Endothelial cell of umbilical vein (primary cell): ENCODE data around the gene DLX1. TPM values are rescaled to one million over a fixed set of nuclear protein-coding genes. Genes with fewer than 3 reads are reported as not detected.

Experiments used
- BruUV-seq: library from RNA; stranded (reverse); fragments of 400-500 nt; replicated peaks from 2 replicates; lab custom pipeline; 2021; lab: Mats Ljungman, UMichigan
- CTCF ChIA-PET: fragments of 300-600, 350-600 bp; sonication (Branson Sonifier 250); formaldehyde crosslinking; loops from one replicate; lab custom pipeline; 2021; ENCODE audit warnings: antibody characterized with exemption, inconsistent platforms; lab: Charles Lee
- POLR2A ChIA-PET: fragments of 300-600, 350-600 bp; sonication (Branson Sonifier 250); formaldehyde crosslinking; loops from one replicate; lab custom pipeline; 2021; ENCODE audit warnings: antibody characterized with exemption, inconsistent platforms; lab: Charles Lee
- DNase-seq: peaks from one replicate; pipeline ENCODE4 v3.0.0-alpha.2; 2011; ENCODE audit warnings: low read depth, low spot score
- FAIRE-seq: peaks from 2 replicates; lab custom pipeline; 2011; peaks lifted over from hg19 to GRCh38; lab: Jason Lieb, UNC
- H2AFZ ChIP-seq: 2 replicates; pipeline ENCODE4 v1.6.0; 2012; ENCODE audit warnings: low read depth, low read length, control low read depth, inconsistent platforms
- H3K27ac ChIP-seq: 2 replicates; pipeline ENCODE4 v1.5.1; 2011; ENCODE audit warnings: low read depth, mild to moderate bottlenecking, control low read depth, low read length, moderate library complexity; ENCODE audit not compliant: insufficient read depth
- H3K27me3 ChIP-seq, 2 experiments: 2 replicates each; pipeline versions ENCODE4 v1.6.0 to v1.6.1; 2011; ENCODE audit warnings: low read length in 2 of 2, mixed read lengths in 1 of 2; ENCODE audit not compliant: control insufficient read depth in 2 of 2, insufficient read depth in 2 of 2
- H3K36me3 ChIP-seq, 2 experiments: 2 replicates in 1 of 2; 3 replicates in 1 of 2; pipeline ENCODE4 v1.5.1; 2011; ENCODE audit warnings: low read length in 2 of 2, mild to moderate bottlenecking in 1 of 2, moderate library complexity in 1 of 2; ENCODE audit not compliant: control insufficient read depth in 2 of 2, insufficient read depth in 2 of 2; ENCODE audit errors: extremely low read depth in 1 of 2
- H3K4me1 ChIP-seq: 3 replicates; pipeline ENCODE4 v1.5.1; 2011; ENCODE audit warnings: mild to moderate bottlenecking, low read length; ENCODE audit not compliant: control insufficient read depth, insufficient read depth; ENCODE audit errors: extremely low read depth
- H3K4me2 ChIP-seq: 2 replicates; pipeline ENCODE4 v1.6.1; 2011; ENCODE audit warnings: low read length, control low read depth, mixed read lengths; ENCODE audit not compliant: insufficient read depth
- H3K4me3 ChIP-seq, 3 experiments: fragments of 200-600 bp in 1 of 3; sonication (generic), shearing (Covaris generic) in 1 of 3; replicated peaks in 1 of 3; 2 replicates each; pipeline ENCODE4 v1.5.1; 2011 to 2016; ENCODE audit warnings: control low read depth in 3 of 3, low read length in 3 of 3, mild to moderate bottlenecking in 2 of 3, inconsistent platforms in 1 of 3, low read depth in 1 of 3, moderate library complexity in 1 of 3; ENCODE audit not compliant: insufficient read depth in 1 of 3
- H3K79me2 ChIP-seq: 2 replicates; pipeline ENCODE4 v1.6.0; 2012; ENCODE audit warnings: low read length, inconsistent platforms; ENCODE audit not compliant: control insufficient read depth, insufficient read depth
- H3K9ac ChIP-seq: replicated peaks from 2 replicates; pipeline ENCODE3; 2011; ENCODE audit warnings: low read length, control low read depth; ENCODE audit not compliant: insufficient read depth; ENCODE audit errors: extremely low read depth
- H3K9me1 ChIP-seq: replicated peaks from 3 replicates; pipeline ENCODE4 v1.6.0; 2011; ENCODE audit warnings: mild to moderate bottlenecking, low read length; ENCODE audit not compliant: control insufficient read depth, insufficient read depth; ENCODE audit errors: extremely low read depth
- H3K9me3 ChIP-seq: replicated peaks from 2 replicates; pipeline ENCODE4 v1.5.1; 2012; ENCODE audit warnings: low read length, inconsistent platforms; ENCODE audit not compliant: control insufficient read depth, insufficient read depth
- H4K20me1 ChIP-seq: replicated peaks from 2 replicates; pipeline ENCODE3; 2011; ENCODE audit warnings: mild to moderate bottlenecking, low read length; ENCODE audit not compliant: control insufficient read depth, insufficient read depth; ENCODE audit errors: extremely low read depth
- EZH2 ChIP-seq: IDR thresholded peaks from 2 replicates; pipeline ENCODE4 v1.6.1; 2012; ENCODE audit warnings: borderline replicate concordance, low read depth, mild to moderate bottlenecking, moderate library complexity, low read length, inconsistent platforms; ENCODE audit not compliant: severe bottlenecking
- FOS ChIP-seq: IDR thresholded peaks from 2 replicates; pipeline ENCODE4 v1.6.1; 2011; ENCODE audit warnings: mild to moderate bottlenecking, low read length, moderate library complexity, borderline replicate concordance; ENCODE audit not compliant: insufficient read depth
- GATA2 ChIP-seq: IDR thresholded peaks from 2 replicates; pipeline ENCODE4 v1.7.0; 2011; ENCODE audit warnings: low read depth, mild to moderate bottlenecking, moderate library complexity, mixed read lengths, low read length; ENCODE audit not compliant: insufficient read length, insufficient read depth
- JUN ChIP-seq: IDR thresholded peaks from 2 replicates; pipeline ENCODE4 v1.6.1; 2011; ENCODE audit warnings: borderline replicate concordance, low read depth; ENCODE audit not compliant: insufficient read length, insufficient read depth
- MYC ChIP-seq: IDR thresholded peaks from one replicate; pipeline ENCODE4 v1.6.1; 2011; ENCODE audit warnings: mild to moderate bottlenecking, low read depth, low read length
- POLR2A ChIP-seq: IDR thresholded peaks from 2 replicates; pipeline ENCODE4 v1.6.1; 2012; ENCODE audit warnings: low read depth, mild to moderate bottlenecking, control low read depth, low read length
- POLR2AphosphoS5 ChIP-seq: IDR thresholded peaks from 2 replicates; pipeline ENCODE4 v1.6.1; 2012; ENCODE audit warnings: low read depth, mild to moderate bottlenecking, control low read depth, low read length, moderate library complexity; ENCODE audit not compliant: insufficient read depth
- dilution Hi-C: fragments of 300-500 bp; cut with MboI; formaldehyde crosslinking; loops from one replicate; pipeline ENCODE4 v1.15.0; 2019; ENCODE audit warnings: low sequenced_read_pairs; ENCODE audit not compliant: extremely low pct_ligation_motif_present
- intact Hi-C: fragments of 100-400 bp; cut with micrococcal nuclease; formaldehyde crosslinking; loops from one replicate; pipeline ENCODE4 v1.10.0; 2022
- polyA plus RNA-seq, 4 experiments: library from polyadenylated mRNA; depleted of rRNA in 3 of 4; stranded (reverse) in 3 of 4; unstranded in 1 of 4; fragments of >200 nt; gene quantifications; 2 replicates each; pipeline versions ENCODE4 v1.2.1 to v1.2.3, GENCODE V29; 2011 to 2012; ENCODE audit warnings: missing spikeins in 1 of 4
- total RNA-seq: library from RNA; stranded (reverse); gene quantifications from 2 replicates; pipeline ENCODE4 v1.2.3, GENCODE V29; 2021
- TF ChIP-seq, protein P1 (sequence below): IDR thresholded peaks from 2 replicates; pipeline ENCODE4 v1.6.1; 2011; ENCODE audit not compliant: insufficient read depth, insufficient read length
- TF ChIP-seq, protein P2 (sequence below), 2 donors: IDR thresholded peaks; 1 replicate in 1 of 2; 2 replicates in 1 of 2; pipeline ENCODE4 v1.5.1; 2011; ENCODE audit warnings: low read length in 2 of 2, mild to moderate bottlenecking in 2 of 2, moderate library complexity in 2 of 2, control low read depth in 1 of 2, inconsistent platforms in 1 of 2, low read depth in 1 of 2; ENCODE audit not compliant: insufficient read depth in 1 of 2; ENCODE audit errors: extremely low read depth in 1 of 2

DLX1 gene
- total and polyA plus RNA-seq, 2 donors (not counting 3 experiments of a cell fraction or from before 2014, with no cell fraction given), result 0.12 TPM; not detected in 1

DNA sequence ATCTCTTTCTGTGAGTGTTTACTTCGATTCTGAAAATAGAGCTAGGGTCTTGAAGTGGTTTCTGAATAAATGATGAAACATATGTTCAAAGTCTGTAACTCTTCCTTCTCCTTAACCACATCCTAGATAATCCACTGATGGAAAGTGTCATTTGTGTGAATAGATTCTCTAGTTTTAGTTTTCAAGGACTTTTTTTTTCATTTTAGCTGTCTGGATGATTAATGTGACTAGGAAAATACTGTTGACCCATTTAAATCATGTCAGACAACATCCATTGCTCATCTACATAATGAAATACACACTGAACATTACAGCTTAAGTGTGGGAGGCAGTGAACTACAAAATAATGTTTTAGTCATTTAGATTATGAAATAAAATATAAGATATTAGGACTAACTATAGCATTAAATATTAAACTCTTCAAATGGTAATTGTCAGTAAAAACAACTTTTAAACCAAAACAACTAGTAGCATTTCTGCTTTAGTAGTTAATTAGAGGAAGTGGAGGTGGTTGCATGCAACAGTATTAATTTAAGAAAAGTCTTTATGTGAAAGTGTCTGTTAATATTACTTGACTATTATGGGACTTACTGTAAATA, 39.1 kb upstream of the DLX1 start:
- CTCF ChIA-PET, result interaction anchor here (0.7 to 1.0 kb wide), 5 partner anchors 8 to 349 kb away, joined by 3 to 7 read pairs (median 3); no protein-coding TSS in a partner anchor
- TF ChIP-seq, protein P1, sequence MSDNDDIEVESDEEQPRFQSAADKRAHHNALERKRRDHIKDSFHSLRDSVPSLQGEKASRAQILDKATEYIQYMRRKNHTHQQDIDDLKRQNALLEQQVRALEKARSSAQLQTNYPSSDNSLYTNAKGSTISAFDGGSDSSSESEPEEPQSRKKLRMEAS, result no peak
- TF ChIP-seq POLR2A (no peak), FOS (no peak), POLR2AphosphoS5 (no peak), GATA2 (no peak), JUN (no peak), EZH2 (no peak), MYC (no peak)
- TF ChIP-seq, protein P2, sequence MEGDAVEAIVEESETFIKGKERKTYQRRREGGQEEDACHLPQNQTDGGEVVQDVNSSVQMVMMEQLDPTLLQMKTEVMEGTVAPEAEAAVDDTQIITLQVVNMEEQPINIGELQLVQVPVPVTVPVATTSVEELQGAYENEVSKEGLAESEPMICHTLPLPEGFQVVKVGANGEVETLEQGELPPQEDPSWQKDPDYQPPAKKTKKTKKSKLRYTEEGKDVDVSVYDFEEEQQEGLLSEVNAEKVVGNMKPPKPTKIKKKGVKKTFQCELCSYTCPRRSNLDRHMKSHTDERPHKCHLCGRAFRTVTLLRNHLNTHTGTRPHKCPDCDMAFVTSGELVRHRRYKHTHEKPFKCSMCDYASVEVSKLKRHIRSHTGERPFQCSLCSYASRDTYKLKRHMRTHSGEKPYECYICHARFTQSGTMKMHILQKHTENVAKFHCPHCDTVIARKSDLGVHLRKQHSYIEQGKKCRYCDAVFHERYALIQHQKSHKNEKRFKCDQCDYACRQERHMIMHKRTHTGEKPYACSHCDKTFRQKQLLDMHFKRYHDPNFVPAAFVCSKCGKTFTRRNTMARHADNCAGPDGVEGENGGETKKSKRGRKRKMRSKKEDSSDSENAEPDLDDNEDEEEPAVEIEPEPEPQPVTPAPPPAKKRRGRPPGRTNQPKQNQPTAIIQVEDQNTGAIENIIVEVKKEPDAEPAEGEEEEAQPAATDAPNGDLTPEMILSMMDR (IDR thresholded peaks at IDR 0.05; ENCODE audit: extremely low read depth in 1 of 2, insufficient read depth in 1 of 2, low read depth in 1 of 2, low read length in 2 of 2), result no peak
- H3K4me1 ChIP-seq, result no peaks in the 10 kb centered on the region
- no peak overlapping the region for H3K27ac ChIP-seq
- no peak overlapping the region for H2AFZ ChIP-seq
- no peak overlapping the region for H3K9ac ChIP-seq
- no peaks in the 10 kb centered on the region for H3K27me3 ChIP-seq
- H3K4me3 ChIP-seq, result no peak overlapping the region
- dilution Hi-C loops, result no loop called here
- DNase-seq (no peak), FAIRE-seq (no peak)
- H3K36me3 ChIP-seq, result no peaks in the 10 kb centered on the region
- H4K20me1 ChIP-seq, result no peaks in the 10 kb centered on the region
- H3K9me3 ChIP-seq, result no peaks in the 10 kb centered on the region
- H3K4me2 ChIP-seq, result no peak overlapping the region
- no TSS peak for BruUV-seq
- no peaks in the 10 kb centered on the region for H3K9me1 ChIP-seq
- intact Hi-C loops, result no loop called here
- no peaks in the 10 kb centered on the region for H3K79me2 ChIP-seq
- POLR2A ChIA-PET, result no interaction called here
